HepG2 (cell line): ENCODE data around the gene BICDL2. TPM values are rescaled to one million over a fixed set of nuclear protein-coding genes. Genes with fewer than 3 reads are reported as not detected.

ENCODE experiments used
- ARHGAP35 ChIP-seq: sonication (generic); formaldehyde crosslinking; IDR thresholded peaks from 2 replicates; pipeline ENCODE4 v1.9.0; 2022; ENCODE audit warnings: mild to moderate bottlenecking, inconsistent platforms, moderate library complexity, missing genetic modification reagents, borderline replicate concordance
- CENPT ChIP-seq: sonication (generic); formaldehyde crosslinking; IDR thresholded peaks from 2 replicates; pipeline ENCODE4 v1.8.0; 2022; ENCODE audit warnings: low read depth, mild to moderate bottlenecking, moderate library complexity, missing genetic modification reagents
- FOXC1 ChIP-seq: sonication (generic); formaldehyde crosslinking; IDR thresholded peaks from 2 replicates; pipeline ENCODE4 v1.8.0; 2022; ENCODE audit warnings: mild to moderate bottlenecking, missing genetic modification reagents, borderline replicate concordance
- IRF1 ChIP-seq: sonication (generic); formaldehyde crosslinking; IDR thresholded peaks from 2 replicates; pipeline ENCODE4 v1.4.0; 2020; ENCODE audit warnings: low read depth, mild to moderate bottlenecking, missing genetic modification reagents
- NBN ChIP-seq: fragments of 450-650 bp; conservative IDR thresholded peaks from 2 replicates; pipeline ENCODE4 v1.6.1; 2017
- PREB ChIP-seq: sonication (generic); formaldehyde crosslinking; IDR thresholded peaks from 2 replicates; pipeline ENCODE4 v1.4.0; 2020; ENCODE audit warnings: missing genetic modification reagents
- SETDB1 ChIP-seq: sonication (generic); formaldehyde crosslinking; IDR thresholded peaks from 2 replicates; pipeline ENCODE4 v1.5.1; 2020; ENCODE audit warnings: missing genetic modification reagents, mild to moderate bottlenecking, borderline replicate concordance
- SNAI1 ChIP-seq: sonication (generic); formaldehyde crosslinking; IDR thresholded peaks from 2 replicates; pipeline ENCODE4 v1.5.0; 2020; ENCODE audit warnings: mild to moderate bottlenecking, missing genetic modification reagents, borderline replicate concordance
- ZFP36L2 ChIP-seq: sonication (generic); formaldehyde crosslinking; IDR thresholded peaks from 2 replicates; pipeline ENCODE4 v1.4.0; 2020; ENCODE audit warnings: missing genetic modification reagents
- ZHX2 ChIP-seq, 2 experiments: sonication (generic) in 1 of 2; formaldehyde crosslinking in 1 of 2; IDR thresholded peaks; 2 replicates each; pipeline versions ENCODE4 v1.6.1 to v1.9.0; 2014 to 2022; ENCODE audit warnings: antibody characterized with exemption in 1 of 2, borderline replicate concordance in 1 of 2, inconsistent platforms in 1 of 2, low read depth in 1 of 2, missing genetic modification reagents in 1 of 2
- ZNF230 ChIP-seq: sonication (generic); formaldehyde crosslinking; IDR thresholded peaks from 2 replicates; pipeline ENCODE4 v1.4.0; 2020; ENCODE audit warnings: mild to moderate bottlenecking, missing genetic modification reagents
- ZNF333 ChIP-seq: sonication (generic); formaldehyde crosslinking; IDR thresholded peaks from 2 replicates; pipeline ENCODE4 v1.4.0; 2020; ENCODE audit warnings: mild to moderate bottlenecking, missing genetic modification reagents, borderline replicate concordance
- polyA plus RNA-seq, 8 experiments: library from polyadenylated mRNA; depleted of rRNA in 3 of 8; stranded (reverse) in 7 of 8; unstranded in 1 of 8; fragments of >200 nt; fragmentation: Illumina TruSeq in 4 of 8; extraction: Trizol in 4 of 8; gene quantifications; 2 replicates each; pipeline versions ENCODE4 v1.2.1 to v1.2.3, GENCODE V29; 2011 to 2016; ENCODE audit warnings: low read depth in 4 of 8, missing spikeins in 1 of 8, mixed read lengths in 1 of 8; ENCODE audit not compliant: insufficient read depth in 1 of 8
- total RNA-seq, 5 experiments: library from RNA; depleted of rRNA; stranded (reverse); fragments of >200 nt; fragmentation: Illumina TruSeq; extraction: Trizol; gene quantifications; 2 replicates each; pipeline ENCODE4 v1.2.3, GENCODE V29; 2016; ENCODE audit warnings: low read depth in 1 of 5
- TF ChIP-seq, protein P1 (sequence below): IDR thresholded peaks from 2 replicates; pipeline ENCODE4 v1.6.1; 2016; ENCODE audit warnings: low read depth, missing genetic modification reagents, missing compliant biosample characterization

Gene BICDL2
- total and polyA plus RNA-seq, 2 of the 13 experiments (the other 11 are each of a cell fraction or from before 2014, with no cell fraction given) = 0.12 TPM; not detected in 1

- TF ChIP-seq ZHX2 (IDR thresholded peaks at IDR 0.05; ENCODE audit: low read depth) (no peak), ZHX2 (CRISPR knock-in tag; IDR thresholded peaks at IDR 0.05; ENCODE audit: borderline replicate concordance) (no peak), ZFP36L2 (CRISPR knock-in tag) (no peak), NBN (no peak), ZNF230 (CRISPR knock-in tag) (no peak), PREB (no peak), CENPT (CRISPR knock-in tag) (no peak), FOXC1 (CRISPR knock-in tag) (no peak), ZNF333 (CRISPR knock-in tag) (no peak), ARHGAP35 (CRISPR knock-in tag) (no peak), IRF1 (no peak), SETDB1 (CRISPR knock-in tag) (no peak), SNAI1 (CRISPR knock-in tag) (no peak)
- TF ChIP-seq, protein P1, sequence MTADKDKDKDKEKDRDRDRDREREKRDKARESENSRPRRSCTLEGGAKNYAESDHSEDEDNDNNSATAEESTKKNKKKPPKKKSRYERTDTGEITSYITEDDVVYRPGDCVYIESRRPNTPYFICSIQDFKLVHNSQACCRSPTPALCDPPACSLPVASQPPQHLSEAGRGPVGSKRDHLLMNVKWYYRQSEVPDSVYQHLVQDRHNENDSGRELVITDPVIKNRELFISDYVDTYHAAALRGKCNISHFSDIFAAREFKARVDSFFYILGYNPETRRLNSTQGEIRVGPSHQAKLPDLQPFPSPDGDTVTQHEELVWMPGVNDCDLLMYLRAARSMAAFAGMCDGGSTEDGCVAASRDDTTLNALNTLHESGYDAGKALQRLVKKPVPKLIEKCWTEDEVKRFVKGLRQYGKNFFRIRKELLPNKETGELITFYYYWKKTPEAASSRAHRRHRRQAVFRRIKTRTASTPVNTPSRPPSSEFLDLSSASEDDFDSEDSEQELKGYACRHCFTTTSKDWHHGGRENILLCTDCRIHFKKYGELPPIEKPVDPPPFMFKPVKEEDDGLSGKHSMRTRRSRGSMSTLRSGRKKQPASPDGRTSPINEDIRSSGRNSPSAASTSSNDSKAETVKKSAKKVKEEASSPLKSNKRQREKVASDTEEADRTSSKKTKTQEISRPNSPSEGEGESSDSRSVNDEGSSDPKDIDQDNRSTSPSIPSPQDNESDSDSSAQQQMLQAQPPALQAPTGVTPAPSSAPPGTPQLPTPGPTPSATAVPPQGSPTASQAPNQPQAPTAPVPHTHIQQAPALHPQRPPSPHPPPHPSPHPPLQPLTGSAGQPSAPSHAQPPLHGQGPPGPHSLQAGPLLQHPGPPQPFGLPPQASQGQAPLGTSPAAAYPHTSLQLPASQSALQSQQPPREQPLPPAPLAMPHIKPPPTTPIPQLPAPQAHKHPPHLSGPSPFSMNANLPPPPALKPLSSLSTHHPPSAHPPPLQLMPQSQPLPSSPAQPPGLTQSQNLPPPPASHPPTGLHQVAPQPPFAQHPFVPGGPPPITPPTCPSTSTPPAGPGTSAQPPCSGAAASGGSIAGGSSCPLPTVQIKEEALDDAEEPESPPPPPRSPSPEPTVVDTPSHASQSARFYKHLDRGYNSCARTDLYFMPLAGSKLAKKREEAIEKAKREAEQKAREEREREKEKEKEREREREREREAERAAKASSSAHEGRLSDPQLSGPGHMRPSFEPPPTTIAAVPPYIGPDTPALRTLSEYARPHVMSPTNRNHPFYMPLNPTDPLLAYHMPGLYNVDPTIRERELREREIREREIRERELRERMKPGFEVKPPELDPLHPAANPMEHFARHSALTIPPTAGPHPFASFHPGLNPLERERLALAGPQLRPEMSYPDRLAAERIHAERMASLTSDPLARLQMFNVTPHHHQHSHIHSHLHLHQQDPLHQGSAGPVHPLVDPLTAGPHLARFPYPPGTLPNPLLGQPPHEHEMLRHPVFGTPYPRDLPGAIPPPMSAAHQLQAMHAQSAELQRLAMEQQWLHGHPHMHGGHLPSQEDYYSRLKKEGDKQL = no peak
Measured at GRCh38 chr16:3017794-3018506, 18.8 kb downstream of the BICDL2 start, which contains the start of gene CLDN6 (continued).
